MM.1S (cell line): Measurements from ENCODE around the gene IL17RE.
"Not testable (repeated sequence)": the region's sequence is repeated elsewhere in the genome, so short reads cannot be mapped to it uniquely, and the experiment has no call there.

Experiments used
- CTCF ChIP-seq: fragments of 300-600 bp; sonication (generic); IDR thresholded peaks from 2 replicates; pipeline ENCODE4 v1.5.1; 2016; ENCODE audit warnings: antibody characterized with exemption, low read length, mixed read lengths
- EZH2 ChIP-seq: fragments of 300-600 bp; sonication (generic); optimal IDR thresholded peaks from 2 replicates; pipeline ENCODE3; 2017; ENCODE audit warnings: low read depth, mild to moderate bottlenecking, antibody characterized with exemption, low read length, mixed read lengths
- EZH2phosphoT487 ChIP-seq: fragments of 300-600 bp; sonication (generic); IDR thresholded peaks from 2 replicates; pipeline ENCODE4 v1.6.1; 2018; ENCODE audit warnings: antibody characterized with exemption, low read length

DNA sequence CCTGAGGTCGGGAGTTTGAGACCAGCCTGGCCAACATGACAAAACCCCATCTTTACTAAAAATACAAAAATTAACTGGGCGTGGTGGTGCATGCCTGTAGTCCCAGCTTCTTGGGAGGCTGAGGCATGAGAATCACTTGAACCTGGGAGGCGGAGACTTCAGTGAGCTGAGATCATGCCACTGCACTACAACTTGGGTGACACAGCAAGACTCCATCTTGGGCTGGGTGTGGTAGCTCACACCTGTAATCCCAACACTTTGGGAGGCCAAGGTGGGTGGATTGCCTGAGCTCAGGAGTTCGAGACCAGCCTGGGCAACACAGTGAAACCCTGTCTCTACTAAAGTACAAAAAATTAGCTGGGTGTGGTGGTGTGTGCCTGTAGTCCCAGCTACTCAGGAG lies 26.4 kb upstream of the IL17RE start:
- TF ChIP-seq EZH2, CTCF, EZH2phosphoT487: not testable (repeated sequence)
